ENCODE data around the gene ZNF485. TPM values are rescaled to one million over a fixed set of nuclear protein-coding genes. Genes with fewer than 3 reads are reported as not detected.
A peak's percentile ranks its signal among the peaks of the same experiment; 100 is the strongest.

The ZNF485 gene
- polyA plus RNA-seq, 1 donor from 2014 or later: 3.5 TPM

- no peaks in the 10 kb centered on the region for H3F3A ChIP-seq (ENCODE audit: insufficient read depth, low read length, poor library complexity, severe bottlenecking)
- peaks cover 2% of the 10 kb centered on the region for H3K9me3 ChIP-seq (ENCODE audit: low read length)
- peak overlapping the region; percentile 68 for H3K4me3 ChIP-seq (ENCODE audit: low read length)
- no peaks in the 10 kb centered on the region for H4K20me1 ChIP-seq (ENCODE audit: insufficient read depth)
- H3K36me3 ChIP-seq (ENCODE audit: insufficient read depth, low read length): no peaks in the 10 kb centered on the region
- peak overlapping the region; percentile 40 for H3K9ac ChIP-seq (ENCODE audit: low read length)
- no peaks in the 10 kb centered on the region for H3K27me3 ChIP-seq (ENCODE audit: insufficient read depth, low read depth, low read length)
- no peak overlapping the region for H3K27ac ChIP-seq (ENCODE audit: low read length)
- no peak overlapping the region for H3K4me2 ChIP-seq (ENCODE audit: low read length)
- no peak overlapping the region for H2AFZ ChIP-seq (ENCODE audit: low read depth, low read length)
- TF ChIP-seq TAF1 (IDR thresholded peaks at IDR 0.05; ENCODE audit: low read depth) (no peak), REST (IDR thresholded peaks at IDR 0.05; ENCODE audit: borderline replicate concordance) (no peak), EZH2 (IDR thresholded peaks at IDR 0.05; ENCODE audit: borderline replicate concordance, insufficient read depth, low read length, poor library complexity, severe bottlenecking) (no peak), RAD21 (conservative IDR thresholded peaks at IDR 0.05) (no peak), SMC3 (conservative IDR thresholded peaks at IDR 0.05; ENCODE audit: poor library complexity) (no peak), CTCF (IDR thresholded peaks at IDR 0.05; ENCODE audit: poor library complexity, severe bottlenecking) (no peak), EP300 (conservative IDR thresholded peaks at IDR 0.05; ENCODE audit: poor library complexity, severe bottlenecking) (no peak), MXI1 (conservative IDR thresholded peaks at IDR 0.05; ENCODE audit: poor library complexity, severe bottlenecking) (no peak), POLR2AphosphoS5 (IDR thresholded peaks at IDR 0.05) (no peak)
- no peaks in the 10 kb centered on the region for H3K79me2 ChIP-seq (replicated peaks; ENCODE audit: insufficient read depth, low read length)
- H3K9me2 ChIP-seq (ENCODE audit: insufficient read depth, low read length): no peaks in the 10 kb centered on the region
Observed at GRCh38 chr10:43574906-43575305, 31.3 kb upstream of the ZNF485 start.

GRCh38 chr10:43576062-43576461 is 30.2 kb upstream of the ZNF485 start:
- H3K9me2 ChIP-seq (ENCODE audit: insufficient read depth, low read length): no peaks in the 10 kb centered on the region
- H3F3A ChIP-seq (ENCODE audit: insufficient read depth, low read length, poor library complexity, severe bottlenecking): no peaks in the 10 kb centered on the region
- no peaks in the 10 kb centered on the region for H3K36me3 ChIP-seq (ENCODE audit: insufficient read depth, low read length)
- TF ChIP-seq CTCF (IDR thresholded peaks at IDR 0.05; ENCODE audit: poor library complexity, severe bottlenecking) (no peak), TAF1 (IDR thresholded peaks at IDR 0.05; ENCODE audit: low read depth) (no peak), EZH2 (IDR thresholded peaks at IDR 0.05; ENCODE audit: borderline replicate concordance, insufficient read depth, low read length, poor library complexity, severe bottlenecking) (no peak), EP300 (conservative IDR thresholded peaks at IDR 0.05; ENCODE audit: poor library complexity, severe bottlenecking) (no peak), REST (IDR thresholded peaks at IDR 0.05; ENCODE audit: borderline replicate concordance) (no peak), POLR2AphosphoS5 (IDR thresholded peaks at IDR 0.05) (no peak), MXI1 (conservative IDR thresholded peaks at IDR 0.05; ENCODE audit: poor library complexity, severe bottlenecking) (no peak), SMC3 (conservative IDR thresholded peaks at IDR 0.05; ENCODE audit: poor library complexity) (no peak)
- no peak overlapping the region for H3K27ac ChIP-seq (ENCODE audit: low read length)
- no peak overlapping the region for H3K4me2 ChIP-seq (ENCODE audit: low read length)
- H4K20me1 ChIP-seq (ENCODE audit: insufficient read depth): no peaks in the 10 kb centered on the region
- H3K9me3 ChIP-seq (ENCODE audit: low read length): peaks cover 2% of the 10 kb centered on the region
- no peaks in the 10 kb centered on the region for H3K27me3 ChIP-seq (ENCODE audit: insufficient read depth, low read depth, low read length)
- H3K9ac ChIP-seq (ENCODE audit: low read length): no peak overlapping the region
- H3K79me2 ChIP-seq (replicated peaks; ENCODE audit: insufficient read depth, low read length): no peaks in the 10 kb centered on the region
- H2AFZ ChIP-seq (ENCODE audit: low read depth, low read length): no peak overlapping the region
- H3K4me3 ChIP-seq (ENCODE audit: low read length): no peak overlapping the region
